Left cardiac atrium (tissue), 4 donors: Measurements from ENCODE around the gene CCSER1. TPM values are rescaled to one million over a fixed set of nuclear protein-coding genes. Genes with fewer than 3 reads are reported as not detected.

Source experiments
- ATAC-seq, 2 donors: fragments of 200-7000 bp; cut with Tn5 transposase; one replicate each; pipeline ENCODE4 v1.9.1; 2020; ENCODE audit warnings: mild to moderate bottlenecking in 2 of 2, moderate library complexity in 2 of 2
- DNase-seq: peaks from one replicate; pipeline ENCODE4 v3.0.0-alpha.2; 2020
- intact Hi-C, 2 donors: fragments of 100-400 bp; cut with DNase I; formaldehyde crosslinking; loops; one replicate each; pipeline versions ENCODE4 v1.14.1 to v1.15.1; 2022 to 2023
- total RNA-seq, 2 donors: library from RNA; stranded (reverse); fragmentation: NEBNext Ultra II Directional; extraction: Animal tissue kit (Norgen Biotek cat#: 25700); gene quantifications; one replicate each; pipeline ENCODE4 v1.2.1, GENCODE V29; 2021
- donor health status: DM: no; HTN: yes; CAD: no.
- donor health status: DM: no; HTN: yes; CAD: no; lungs with severe emphysema.
- donor health status: DM: yes; HTN: yes; CAD: no.
- donor health status: Dilated cardiomyopathy.

The CCSER1 gene
- total RNA-seq, 2 donors from 2014 or later: 9.6 to 12.3 TPM

DNA sequence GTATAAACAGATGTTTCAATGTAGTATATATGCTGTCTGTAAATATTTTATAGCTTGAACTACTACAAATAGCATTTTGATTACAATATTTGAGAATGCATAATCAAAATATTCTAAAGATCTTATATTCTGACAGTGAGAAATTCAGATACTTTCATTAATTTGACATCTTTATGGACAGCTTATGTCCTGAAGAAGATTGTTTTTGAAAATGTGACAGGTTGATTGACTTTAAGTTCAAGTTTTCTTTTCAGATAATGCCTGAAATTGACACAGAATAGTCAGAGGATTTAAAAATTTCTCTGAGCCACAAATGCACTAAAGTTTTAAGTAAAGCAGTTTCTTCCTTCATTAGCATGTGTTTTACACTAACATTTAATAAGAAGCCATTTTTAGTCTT, 799.8 kb downstream of the CCSER1 start:
- intact Hi-C loops: no loop called here
- DNase-seq (no peak), ATAC-seq (no peak)

- ATAC-seq (no peak), DNase-seq (no peak)
- intact Hi-C loops: no loop called here
These were observed 816.1 kb downstream of the CCSER1 start for GRCh38 chr4:90943311-90943710.

DNA sequence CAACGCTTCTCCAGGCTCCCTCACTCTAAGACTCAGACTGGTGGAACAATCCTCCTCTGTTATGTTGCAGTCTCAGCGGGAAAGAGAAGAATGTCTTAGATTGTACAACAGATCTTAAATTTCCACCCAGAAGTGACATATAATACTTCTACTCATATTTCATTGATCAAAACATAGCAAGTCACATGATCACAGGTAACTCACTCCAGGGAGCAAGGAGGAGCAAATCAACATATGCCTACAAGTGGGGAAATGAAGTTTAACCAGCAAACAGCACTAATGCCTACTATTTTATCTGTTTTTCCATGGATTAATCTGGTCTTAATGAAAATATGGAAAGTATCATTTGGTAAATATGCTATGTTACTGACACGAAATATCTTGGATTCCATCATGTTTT, 819.8 kb downstream of the CCSER1 start:
- ATAC-seq: no peak
- intact Hi-C loops: no loop called here

GRCh38 chr4:90950385-90950841, 823.2 kb downstream of the CCSER1 start:
- intact Hi-C loops: no loop called here
- DNase-seq (no peak), ATAC-seq (no peak)

More for the DNA sequence above, 819.8 kb downstream of the CCSER1 start:
- DNase-seq: no peak

DNA sequence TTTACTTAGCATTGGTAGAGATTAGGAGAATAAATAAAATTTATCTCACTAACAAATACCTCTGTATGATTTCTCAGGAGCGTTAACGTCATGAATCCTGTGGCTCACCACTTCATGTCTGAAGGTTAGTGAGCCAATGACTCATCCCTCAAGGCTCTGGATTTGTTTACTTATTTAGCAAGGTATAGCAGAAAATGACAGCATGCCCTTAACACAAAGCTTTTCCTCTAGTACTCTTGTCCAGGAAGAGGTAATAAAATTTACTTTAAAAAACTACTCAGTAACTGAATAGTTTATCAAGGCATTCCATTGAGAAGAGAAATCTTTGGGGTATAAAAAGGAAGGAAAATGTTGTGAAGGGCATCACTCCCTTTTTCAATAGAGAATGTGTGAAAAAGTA, 823.8 kb downstream of the CCSER1 start:
- DNase-seq: no peak

GRCh38 chr4:90958256-90958895, 831.2 kb downstream of the CCSER1 start:
- intact Hi-C loops: no loop called here
- no peak for ATAC-seq
- DNase-seq: no peak

More for the DNA sequence above, 823.8 kb downstream of the CCSER1 start:
- ATAC-seq: peak in 1 of 2 donors; percentile 79
- intact Hi-C loops: no loop called here

GRCh38 chr4:90960433-90960832, 833.2 kb downstream of the CCSER1 start:
- ATAC-seq: no peak
- DNase-seq: no peak
- intact Hi-C loops: no loop called here

DNA sequence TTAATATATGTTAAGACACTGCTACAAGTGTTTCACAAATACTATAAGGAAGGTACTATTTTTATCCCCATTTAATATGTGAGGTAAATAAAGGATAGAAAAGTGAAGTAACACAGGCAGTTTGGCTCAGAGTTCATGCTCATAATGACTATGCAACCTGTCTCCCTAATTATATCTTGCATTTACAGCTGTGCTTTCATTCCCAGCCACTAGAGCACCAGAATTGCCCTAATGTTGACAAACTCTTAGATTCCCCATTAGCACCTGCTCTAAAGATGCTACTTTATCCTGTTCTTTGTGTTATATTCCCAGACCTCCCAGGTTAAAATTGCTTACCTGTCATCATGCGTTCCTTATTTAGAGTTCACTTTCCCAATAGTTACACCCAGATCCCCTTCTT, 833.6 kb downstream of the CCSER1 start:
- no peak for ATAC-seq
- DNase-seq: no peak
- intact Hi-C loops: no loop called here

DNA sequence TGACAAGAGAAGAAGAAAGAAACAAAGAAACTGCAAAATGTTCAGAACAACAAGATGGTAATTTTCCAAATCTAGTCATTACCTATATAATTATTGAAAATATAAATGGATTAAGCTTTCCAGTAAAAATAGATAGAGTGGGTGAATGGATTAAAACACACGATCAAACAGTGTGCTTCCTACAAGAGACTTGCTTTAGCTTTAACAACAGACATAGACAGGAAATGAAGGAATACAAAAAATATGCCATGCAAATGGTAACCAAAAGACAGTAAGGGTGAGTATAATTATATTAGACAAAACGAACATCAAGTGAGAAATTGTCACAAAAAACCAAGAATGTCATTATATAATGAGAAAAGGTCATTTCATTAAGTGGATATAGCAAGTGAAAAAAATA, 842.8 kb downstream of the CCSER1 start:
- DNase-seq (no peak), ATAC-seq (no peak)
- intact Hi-C loops: no loop called here

DNA sequence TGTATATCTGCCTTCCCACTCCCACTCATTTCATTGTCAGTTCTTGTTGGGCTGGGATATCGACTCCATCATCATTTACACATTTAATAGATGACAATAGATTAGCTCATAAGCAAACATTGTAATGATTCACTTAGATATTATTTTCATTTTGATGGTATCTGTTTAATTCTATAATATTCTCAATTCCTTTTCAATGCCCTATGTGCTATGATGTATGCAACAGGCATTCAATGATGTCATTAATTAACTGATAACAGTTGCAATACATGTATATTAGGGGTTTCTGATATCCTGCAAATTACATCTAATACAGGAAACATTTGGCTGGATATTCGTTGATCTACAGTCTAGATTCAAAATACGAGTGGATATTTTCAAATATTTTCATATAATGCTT, 850.5 kb downstream of the CCSER1 start:
- ATAC-seq (no peak), DNase-seq (no peak)
- intact Hi-C loops: no loop called here

GRCh38 chr4:90979556-90979955, 852.4 kb downstream of the CCSER1 start:
- ATAC-seq (no peak), DNase-seq (no peak)
- intact Hi-C loops: no loop called here

- intact Hi-C loops: no loop called here
- DNase-seq (no peak), ATAC-seq (no peak)
These were observed 855.6 kb downstream of the CCSER1 start for GRCh38 chr4:90982813-90983212.

- peak in 1 of 2 donors; percentile 37 for ATAC-seq
- DNase-seq: no peak
- intact Hi-C loops: no loop called here
These were observed 863.1 kb downstream of the CCSER1 start for GRCh38 chr4:90990284-90990683.

- intact Hi-C loops: no loop called here
- no peak for DNase-seq
- no peak for ATAC-seq
These were observed 865.0 kb downstream of the CCSER1 start for GRCh38 chr4:90992213-90992612.

GRCh38 chr4:90994851-90995574, 867.8 kb downstream of the CCSER1 start:
- ATAC-seq (no peak), DNase-seq (no peak)
- intact Hi-C loops: no loop called here

- ATAC-seq (no peak), DNase-seq (no peak)
- intact Hi-C loops: no loop called here
These were observed 868.8 kb downstream of the CCSER1 start for GRCh38 chr4:90995996-90996395.

DNA sequence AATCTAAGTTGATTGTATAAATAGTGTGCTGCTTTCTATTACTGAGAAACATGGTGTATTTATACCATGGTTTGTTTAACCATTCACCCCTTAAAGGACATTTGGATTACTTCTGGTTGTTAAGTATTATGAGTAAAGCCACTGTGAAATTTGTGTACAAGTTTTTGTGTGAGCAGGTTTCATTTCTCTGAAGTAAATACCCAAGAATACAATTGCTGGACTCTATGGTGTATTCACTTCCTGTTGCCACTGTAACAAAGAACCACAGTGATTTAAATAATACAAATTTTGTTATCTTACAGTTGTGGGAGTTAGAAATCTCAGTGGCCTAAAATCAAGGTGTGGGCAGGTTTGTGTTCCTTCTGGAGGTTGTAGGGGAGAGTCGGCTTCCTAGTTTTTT, 869.6 kb downstream of the CCSER1 start:
- ATAC-seq: no peak
- DNase-seq: no peak
- intact Hi-C loops: no loop called here

DNA sequence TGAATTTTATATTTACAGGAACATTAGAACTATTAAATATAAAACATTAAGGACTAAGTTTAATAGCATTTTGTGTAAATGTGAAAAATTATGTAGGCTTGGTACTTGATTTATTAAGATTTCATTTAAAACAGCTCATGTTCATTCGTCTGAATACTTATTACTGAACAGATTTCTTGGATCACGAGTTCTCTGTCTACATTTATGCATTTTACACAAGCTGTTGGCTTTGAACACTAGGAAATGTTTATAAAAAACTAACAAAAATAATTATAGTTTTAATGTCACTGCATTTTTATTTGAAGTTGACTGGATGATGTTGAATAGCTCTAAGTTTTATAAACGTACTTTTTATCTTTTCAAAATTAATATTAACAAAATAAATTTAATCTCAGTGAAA, 888.7 kb downstream of the CCSER1 start:
- intact Hi-C loops: no loop called here
- no peak for ATAC-seq
- no peak for DNase-seq

DNA sequence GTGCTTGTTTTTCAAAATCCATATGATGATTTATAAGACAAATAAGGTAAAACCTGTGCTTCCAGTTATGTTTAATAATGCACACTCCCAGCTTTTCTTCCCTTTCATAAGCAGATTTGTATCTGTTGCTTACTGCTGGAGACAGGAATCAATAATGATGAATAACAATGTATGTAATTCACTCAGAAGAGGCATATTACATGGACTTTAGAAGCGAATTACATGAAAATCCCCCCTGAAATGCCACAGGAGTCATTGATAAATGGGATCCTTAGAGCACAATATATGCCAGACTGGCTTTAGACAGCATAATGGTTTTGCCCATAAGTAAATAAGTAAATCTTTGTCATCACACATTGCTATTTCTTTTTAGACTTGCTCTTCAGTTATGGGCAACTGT, 892.3 kb downstream of the CCSER1 start:
- ATAC-seq (no peak), DNase-seq (no peak)
- intact Hi-C loops: no loop called here

DNA sequence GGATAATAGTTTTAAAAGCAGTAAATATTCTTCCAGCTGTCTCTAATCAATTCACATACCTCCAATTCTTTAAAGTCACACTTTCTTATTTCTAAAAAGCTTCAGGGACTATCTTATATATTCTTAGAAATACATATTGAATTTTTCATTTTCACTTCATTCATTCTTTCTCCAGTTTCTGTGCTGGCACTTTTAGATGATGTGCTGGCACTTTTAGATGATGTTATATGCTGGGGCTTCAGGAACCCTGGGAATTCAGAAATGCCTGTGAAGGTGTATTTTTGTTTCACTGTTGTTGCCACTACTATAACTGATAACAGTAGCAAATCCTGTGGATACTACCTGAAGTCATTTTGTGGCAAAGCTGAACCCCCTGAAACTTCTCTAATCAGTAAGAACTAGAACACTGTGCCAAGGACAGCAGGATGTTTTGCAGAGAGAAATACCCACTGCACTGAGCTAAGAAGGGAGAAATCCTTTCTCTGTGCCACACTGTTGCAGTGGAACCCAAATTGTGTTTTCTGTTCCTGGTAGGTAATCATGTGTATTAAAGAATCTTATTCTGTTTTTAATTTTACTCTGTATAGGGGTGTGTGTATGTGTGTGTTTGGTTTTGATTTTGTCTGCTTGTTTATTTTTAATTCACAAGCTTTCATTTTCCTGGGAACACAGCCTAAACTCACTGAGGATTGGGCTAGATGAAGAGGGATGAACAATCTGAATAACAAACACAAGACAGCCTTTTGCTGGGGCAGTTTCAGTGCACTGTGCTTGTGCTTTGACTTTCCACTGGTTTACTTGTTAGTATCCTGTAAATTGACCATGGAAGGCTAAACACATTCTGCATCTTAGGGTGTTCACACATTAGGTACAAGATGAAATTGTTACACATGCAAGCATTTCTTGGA, 898.3 kb downstream of the CCSER1 start:
- intact Hi-C loops: no loop called here
- no peak for ATAC-seq
- DNase-seq: no peak
